ENCODE data around the gene PLGLB1.
"Not testable (repeated sequence)": the region's sequence is repeated elsewhere in the genome, so short reads cannot be mapped to it uniquely, and the experiment has no call there.

PLGLB1 gene

GRCh38 chr2:87021744-87022143, at the start of gene PLGLB1:
Gene PLGLB1, minus strand, starts transcription at chr2:87021844. Its CDS starts 61 bp downstream, at chr2:87021783.
- not testable (repeated sequence) for DNase-seq (ENCODE audit: extremely low read depth in 1 of 2, low read depth in 1 of 2)

- not testable (repeated sequence) for DNase-seq (ENCODE audit: extremely low read depth in 1 of 2, low read depth in 1 of 2)
These were observed 42.7 kb upstream of the PLGLB1 start for GRCh38 chr2:87064305-87064704.

- DNase-seq (ENCODE audit: extremely low read depth in 1 of 2, low read depth in 1 of 2): not testable (repeated sequence)
These were observed 41.8 kb upstream of the PLGLB1 start for GRCh38 chr2:87063431-87063830.

GRCh38 chr2:87061519-87061918, 39.9 kb upstream of the PLGLB1 start:
- not testable (repeated sequence) for DNase-seq (ENCODE audit: extremely low read depth in 1 of 2, low read depth in 1 of 2)

GRCh38 chr2:87057606-87058005, 36.0 kb upstream of the PLGLB1 start:
- DNase-seq (ENCODE audit: extremely low read depth in 1 of 2, low read depth in 1 of 2): not testable (repeated sequence)

- DNase-seq (ENCODE audit: extremely low read depth in 1 of 2, low read depth in 1 of 2): not testable (repeated sequence)
These were observed 35.2 kb upstream of the PLGLB1 start for GRCh38 chr2:87056843-87057242.

- not testable (repeated sequence) for DNase-seq (ENCODE audit: extremely low read depth in 1 of 2, low read depth in 1 of 2)
These were observed 34.8 kb upstream of the PLGLB1 start for GRCh38 chr2:87056435-87056834.

- not testable (repeated sequence) for DNase-seq (ENCODE audit: extremely low read depth in 1 of 2, low read depth in 1 of 2)
These were observed 32.7 kb upstream of the PLGLB1 start for GRCh38 chr2:87054375-87054774.

- not testable (repeated sequence) for DNase-seq (ENCODE audit: extremely low read depth in 1 of 2, low read depth in 1 of 2)
These were observed 19.8 kb upstream of the PLGLB1 start for GRCh38 chr2:87041321-87041978.

- not testable (repeated sequence) for DNase-seq (ENCODE audit: extremely low read depth in 1 of 2, low read depth in 1 of 2)
These were observed 7.0 kb upstream of the PLGLB1 start for GRCh38 chr2:87028607-87029006.

GRCh38 chr2:87026816-87027215, 5.2 kb upstream of the PLGLB1 start:
- not testable (repeated sequence) for DNase-seq (ENCODE audit: extremely low read depth in 1 of 2, low read depth in 1 of 2)

GRCh38 chr2:87025927-87026326, 4.3 kb upstream of the PLGLB1 start:
- DNase-seq (ENCODE audit: extremely low read depth in 1 of 2, low read depth in 1 of 2): not testable (repeated sequence)

GRCh38 chr2:87023988-87024615, 2.5 kb upstream of the PLGLB1 start:
- DNase-seq (ENCODE audit: extremely low read depth in 1 of 2, low read depth in 1 of 2): not testable (repeated sequence)

- not testable (repeated sequence) for DNase-seq (ENCODE audit: extremely low read depth in 1 of 2, low read depth in 1 of 2)
These were observed 601 bp downstream of the PLGLB1 start for GRCh38 chr2:87021043-87021442.

GRCh38 chr2:87019053-87019452, 2.6 kb downstream of the PLGLB1 start:
- not testable (repeated sequence) for DNase-seq (ENCODE audit: extremely low read depth in 1 of 2, low read depth in 1 of 2)

GRCh38 chr2:87014489-87015169, 7.0 kb downstream of the PLGLB1 start:
- DNase-seq (ENCODE audit: extremely low read depth in 1 of 2, low read depth in 1 of 2): not testable (repeated sequence)

- not testable (repeated sequence) for DNase-seq (ENCODE audit: extremely low read depth in 1 of 2, low read depth in 1 of 2)
These were observed 17.2 kb downstream of the PLGLB1 start for GRCh38 chr2:87004398-87004797.
